Measurements from ENCODE around the gene DTNBP1.

DTNBP1 gene

GRCh38 chr6:15517600-15517999, 145.2 kb downstream of the DTNBP1 start:
- no peak for DNase-seq (ENCODE audit: low read depth in 4 of 4, low spot score in 1 of 4)

DNA sequence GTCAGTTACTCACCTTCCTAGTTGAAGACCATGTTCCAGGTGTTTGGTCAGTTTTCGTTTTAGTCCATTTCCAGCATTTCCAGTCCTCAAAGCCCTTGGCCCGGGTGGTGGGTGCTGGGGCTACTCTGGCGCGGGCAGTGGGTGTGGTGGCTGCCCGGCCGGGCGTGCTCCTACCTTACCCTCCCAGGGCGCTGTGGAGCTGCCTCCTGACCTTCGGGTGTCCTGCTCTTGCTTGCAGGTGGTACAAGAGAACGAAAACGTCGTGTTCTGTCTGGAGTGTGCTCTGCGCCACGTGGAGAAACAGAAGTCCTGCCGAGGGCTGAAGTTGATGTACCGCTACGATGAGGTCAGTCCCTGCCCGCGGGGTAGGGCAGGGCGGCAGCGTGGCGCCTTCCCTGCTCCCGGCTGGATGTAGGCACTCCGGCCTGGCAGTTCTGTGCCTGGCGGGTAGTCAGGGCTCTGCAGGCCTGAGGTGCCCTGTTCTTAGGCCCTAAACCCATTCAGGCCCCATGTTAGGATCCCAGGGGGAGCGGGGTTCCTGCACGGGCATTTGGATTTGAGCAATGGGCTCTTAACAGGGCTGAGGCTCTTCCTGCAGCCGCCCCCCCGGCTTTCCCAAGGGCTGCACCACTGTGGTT, 145.8 kb downstream of the DTNBP1 start:
- DNase-seq (ENCODE audit: low read depth in 4 of 4, low spot score in 1 of 4): no peak

GRCh38 chr6:15516378-15516777, 146.4 kb downstream of the DTNBP1 start:
- no peak for DNase-seq (ENCODE audit: low read depth in 4 of 4, low spot score in 1 of 4)

GRCh38 chr6:15515660-15516375, 147.0 kb downstream of the DTNBP1 start:
- DNase-seq (ENCODE audit: low read depth in 4 of 4, low spot score in 1 of 4): no peak

GRCh38 chr6:15515226-15515625, 147.6 kb downstream of the DTNBP1 start:
- no peak for DNase-seq (ENCODE audit: low read depth in 4 of 4, low spot score in 1 of 4)

DNA sequence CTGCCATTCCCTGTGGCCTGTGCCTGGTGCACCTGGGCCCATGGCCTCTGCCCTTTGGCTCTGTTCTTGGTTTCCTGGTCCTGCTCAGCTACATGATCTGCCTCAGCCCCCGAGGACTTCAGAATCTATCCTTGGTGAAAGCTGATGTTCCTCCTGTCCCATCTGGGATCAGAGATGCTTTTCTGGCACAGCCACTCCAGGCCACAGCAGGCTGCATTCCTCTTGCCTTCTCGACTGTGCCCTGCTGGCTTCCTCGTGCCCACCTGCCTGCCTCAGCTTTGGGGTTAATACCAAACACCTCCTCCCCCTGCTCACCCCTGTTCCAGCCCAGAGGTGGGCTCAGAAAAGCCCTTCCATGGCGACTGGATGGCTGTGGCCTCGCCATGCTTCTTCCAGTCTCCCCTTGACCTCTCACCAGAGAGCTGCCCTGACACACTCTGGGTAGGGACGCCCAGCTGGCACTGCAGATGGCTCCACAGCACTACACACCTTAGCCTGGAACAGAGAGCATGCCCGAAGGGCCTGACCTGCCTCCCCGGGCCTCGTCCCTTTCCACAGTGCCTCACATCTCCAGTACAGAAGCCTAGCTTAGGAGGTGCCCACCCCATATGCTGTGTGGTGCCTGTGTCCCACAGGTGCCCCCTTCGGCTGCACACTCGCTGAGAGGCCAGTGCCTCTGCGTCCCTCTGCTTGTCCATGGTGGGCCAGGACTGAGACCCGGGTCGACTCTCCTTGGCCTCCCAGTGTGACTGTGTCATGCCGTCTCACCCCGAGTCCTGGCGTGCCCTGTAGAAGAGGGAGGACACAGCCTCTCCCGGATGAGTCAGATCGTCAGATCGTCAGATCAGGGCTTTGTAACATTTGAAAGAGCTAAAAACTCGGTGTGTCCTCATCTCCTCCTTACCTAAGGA, 148.8 kb downstream of the DTNBP1 start:
- DNase-seq (ENCODE audit: low read depth in 4 of 4, low spot score in 1 of 4): no peak

- DNase-seq (ENCODE audit: low read depth in 4 of 4, low spot score in 1 of 4): no peak
These were observed 149.6 kb downstream of the DTNBP1 start for GRCh38 chr6:15513131-15513771.

DNA sequence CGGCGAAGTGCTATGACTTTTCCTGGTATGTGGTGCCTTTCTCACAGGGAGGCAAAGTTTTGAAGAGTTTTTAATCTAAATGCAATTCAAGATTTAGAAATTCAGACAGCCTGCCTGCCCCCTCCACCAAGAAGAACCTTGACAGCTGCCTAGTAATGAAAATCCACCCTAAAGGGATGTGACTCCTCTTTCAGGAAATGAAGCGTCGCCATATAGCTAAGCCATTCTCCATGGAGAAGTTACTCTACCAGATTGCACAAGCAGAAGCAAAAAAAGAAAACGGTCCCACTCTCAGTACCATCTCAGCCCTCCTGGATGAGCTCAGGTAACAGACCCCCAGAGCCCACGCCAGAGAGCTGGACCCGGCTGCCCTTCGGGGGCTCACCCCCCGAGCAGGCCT, 150.1 kb downstream of the DTNBP1 start:
- no peak for DNase-seq (ENCODE audit: low read depth in 4 of 4, low spot score in 1 of 4)

DNA sequence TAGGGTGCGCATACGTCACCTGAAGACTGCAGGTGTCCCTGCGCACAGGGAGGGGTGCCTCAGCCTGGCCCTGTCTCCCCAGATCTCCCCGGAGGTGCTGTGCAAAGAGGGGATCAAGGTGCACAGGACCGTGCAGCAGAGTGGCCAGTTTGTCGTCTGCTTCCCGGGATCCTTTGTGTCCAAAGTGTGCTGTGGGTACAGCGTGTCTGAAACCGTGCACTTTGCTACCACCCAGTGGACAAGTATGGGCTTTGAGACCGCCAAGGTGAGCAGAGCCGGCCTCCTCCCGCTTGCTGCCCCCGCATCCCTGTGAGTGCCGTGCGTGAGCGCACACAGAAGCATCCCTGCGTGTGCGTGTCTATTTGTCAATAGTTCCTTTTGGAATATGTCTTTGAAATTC, 150.7 kb downstream of the DTNBP1 start:
- no peak for DNase-seq (ENCODE audit: low read depth in 4 of 4, low spot score in 1 of 4)

DNA sequence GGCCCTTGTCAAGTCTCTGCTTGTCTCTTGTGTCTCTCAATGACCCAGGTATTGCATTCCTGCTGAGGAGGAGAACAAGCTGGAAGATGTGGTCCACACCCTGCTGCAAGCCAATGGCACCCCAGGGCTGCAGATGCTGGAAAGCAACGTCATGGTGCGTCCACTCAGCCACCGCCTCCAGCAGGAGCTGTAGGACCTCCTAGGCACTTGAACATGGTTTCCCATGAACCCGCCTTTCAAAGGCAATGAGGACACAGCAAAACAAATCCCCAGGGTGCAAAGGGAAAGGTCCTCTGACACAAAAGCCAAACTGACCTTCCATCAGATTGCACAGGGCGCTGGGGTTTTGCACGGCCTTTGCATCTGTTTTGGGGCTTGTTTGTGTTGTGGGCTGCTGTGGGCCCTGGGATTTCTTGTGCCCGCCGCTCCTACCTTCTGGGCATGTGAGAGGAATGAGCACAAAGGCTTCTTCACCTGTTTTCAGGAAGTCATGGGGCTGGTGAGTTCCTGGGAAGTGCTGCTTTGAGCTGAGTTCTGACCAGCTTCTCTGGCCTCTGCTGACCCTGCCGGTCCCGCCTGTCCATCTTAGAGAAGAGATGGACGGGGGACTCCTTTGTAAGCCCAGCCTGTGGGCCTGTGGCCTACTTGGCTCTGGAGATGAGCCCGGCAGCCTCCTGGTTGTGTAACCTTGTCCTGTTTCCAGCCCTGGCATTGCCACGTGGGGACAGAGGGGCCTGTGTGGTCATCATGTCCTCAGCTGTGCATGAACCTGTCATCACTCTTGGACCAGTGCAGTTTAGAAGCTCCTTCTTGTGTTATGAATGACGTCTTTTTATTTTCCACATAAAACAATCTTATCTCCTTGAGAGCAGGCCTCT, 151.3 kb downstream of the DTNBP1 start:
- DNase-seq (ENCODE audit: low read depth in 4 of 4, low spot score in 1 of 4): no peak

GRCh38 chr6:15510536-15511247, 152.1 kb downstream of the DTNBP1 start:
- no peak for DNase-seq (ENCODE audit: low read depth in 4 of 4, low spot score in 1 of 4)

DNA sequence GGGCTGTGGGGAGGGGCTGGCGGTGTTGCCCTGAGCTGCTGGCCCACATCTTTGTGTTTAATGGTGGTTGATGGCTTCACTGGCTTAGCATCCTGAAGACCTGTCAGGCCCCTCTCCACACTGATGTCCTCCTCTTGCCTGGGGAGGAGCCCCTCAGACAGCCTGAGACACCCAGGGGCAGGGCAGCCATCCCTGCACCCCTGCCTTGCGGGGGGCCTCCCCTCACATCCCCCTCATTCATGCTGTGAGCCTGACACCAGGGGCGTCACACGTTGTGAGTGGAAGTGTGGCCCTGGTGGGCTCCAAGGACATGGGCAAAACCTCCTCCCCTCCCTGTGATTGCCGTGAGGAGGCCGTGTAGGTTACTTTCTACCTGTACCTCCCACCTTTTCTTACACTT, 152.7 kb downstream of the DTNBP1 start:
- DNase-seq (ENCODE audit: low read depth in 4 of 4, low spot score in 1 of 4): no peak

DNA sequence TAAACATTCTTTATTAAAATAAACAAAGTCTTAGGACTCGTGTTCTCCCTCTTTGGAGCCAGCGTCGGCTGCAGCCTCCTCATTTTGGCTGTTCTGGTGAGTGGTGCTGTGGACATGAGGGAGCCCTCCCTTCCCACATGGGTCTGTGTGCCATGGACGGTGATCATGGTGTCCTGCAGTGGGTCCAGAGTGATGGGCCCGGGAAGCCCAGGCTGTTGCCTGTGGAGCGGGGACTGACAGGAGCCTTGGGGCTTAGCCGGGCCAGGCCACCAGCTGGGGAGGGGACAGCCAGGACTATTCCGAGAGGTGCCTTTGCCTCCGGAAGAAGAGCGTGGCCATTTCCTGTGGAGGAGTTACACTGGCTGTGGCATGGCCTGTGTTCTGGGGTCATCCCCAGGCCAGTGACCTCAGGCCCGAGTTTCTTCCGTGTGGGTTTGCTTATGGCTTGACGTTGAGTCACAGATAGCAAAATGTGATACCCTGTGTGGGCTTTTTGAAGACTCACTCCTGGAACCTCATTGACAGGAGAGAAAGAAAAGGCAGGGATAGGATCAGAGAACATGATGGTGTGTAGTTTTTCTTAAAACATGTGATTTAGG, 153.4 kb downstream of the DTNBP1 start:
- no peak for DNase-seq (ENCODE audit: low read depth in 4 of 4, low spot score in 1 of 4)

GRCh38 chr6:15508931-15509330, 153.9 kb downstream of the DTNBP1 start:
- DNase-seq (ENCODE audit: low read depth in 4 of 4, low spot score in 1 of 4): no peak

GRCh38 chr6:15508441-15508871, 154.4 kb downstream of the DTNBP1 start:
- DNase-seq (ENCODE audit: low read depth in 4 of 4, low spot score in 1 of 4): no peak

GRCh38 chr6:15507746-15508145, 155.1 kb downstream of the DTNBP1 start:
- no peak for DNase-seq (ENCODE audit: low read depth in 4 of 4, low spot score in 1 of 4)

DNA sequence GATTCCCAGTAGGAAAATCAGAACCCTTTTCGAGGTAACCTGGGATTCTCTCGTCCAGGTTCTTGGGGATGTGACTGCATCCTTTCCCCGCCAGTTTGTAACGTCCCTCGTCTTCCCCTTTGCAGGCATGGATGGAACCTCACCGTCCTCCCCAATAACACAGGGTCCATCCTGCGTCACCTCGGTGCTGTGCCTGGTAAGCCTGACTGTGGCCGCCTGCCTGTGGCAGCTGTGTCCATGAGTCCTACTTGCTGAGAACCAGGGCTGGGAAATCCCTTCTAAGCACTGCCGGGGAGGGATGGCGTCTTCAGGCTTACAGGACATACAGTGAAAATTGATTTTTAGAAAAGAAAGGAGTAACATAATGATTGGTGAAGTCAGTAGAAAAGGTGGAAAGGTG, 155.6 kb downstream of the DTNBP1 start:
- no peak for DNase-seq (ENCODE audit: low read depth in 4 of 4, low spot score in 1 of 4)

DNA sequence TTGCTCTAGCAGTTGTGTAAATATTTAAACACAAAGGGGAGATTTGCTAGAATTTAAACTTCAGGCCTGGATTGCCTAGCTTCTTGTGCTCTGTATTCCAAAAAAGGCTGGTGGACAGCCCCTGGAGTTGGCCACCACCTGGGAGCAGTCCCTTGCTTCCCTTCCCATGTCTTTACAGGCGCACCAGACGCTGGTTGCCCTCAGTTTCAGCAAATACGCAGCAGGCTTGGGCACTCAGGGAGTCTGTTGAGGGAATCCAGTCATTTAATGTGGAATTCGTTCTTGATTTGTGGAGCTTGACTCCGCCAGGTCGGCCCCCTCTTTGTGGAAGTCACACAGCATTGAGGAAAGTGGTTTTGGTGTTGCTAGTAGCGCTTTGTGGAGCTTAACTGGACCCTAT, 156.8 kb downstream of the DTNBP1 start:
- DNase-seq (ENCODE audit: low read depth in 4 of 4, low spot score in 1 of 4): no peak

DNA sequence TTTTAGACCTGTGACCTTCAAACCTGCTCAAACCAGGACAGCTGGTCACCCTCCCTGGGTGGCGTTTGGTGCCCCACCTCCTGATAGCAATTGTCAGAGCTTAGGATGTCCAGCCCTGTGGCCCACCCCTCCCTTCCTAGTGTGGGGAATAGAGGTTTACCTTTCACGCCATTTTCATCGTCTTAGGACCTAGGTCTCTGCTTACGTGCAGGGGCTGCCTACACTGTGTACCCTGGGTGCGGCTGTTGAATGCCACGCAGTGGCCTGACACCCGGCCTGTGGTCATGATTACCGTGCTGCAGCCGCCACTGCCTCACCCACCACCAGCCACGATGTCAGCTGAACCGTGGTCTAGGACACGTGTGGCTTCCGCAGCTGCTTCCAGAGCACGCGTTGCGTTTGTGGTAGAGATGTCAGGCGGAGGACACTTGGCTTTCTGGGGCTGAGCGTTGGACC, 157.3 kb downstream of the DTNBP1 start:
- no peak for DNase-seq (ENCODE audit: low read depth in 4 of 4, low spot score in 1 of 4)
